IMR-90 (cell line): ENCODE measurements around the gene OSTM1. TPM values are rescaled to one million over a fixed set of nuclear protein-coding genes. Genes with fewer than 3 reads are reported as not detected.
"Not testable (repeated sequence)": the region's sequence is repeated elsewhere in the genome, so short reads cannot be mapped to it uniquely, and the experiment has no call there.

Experiments used
- ATAC-seq: fragments of 200-7000 bp; cut with Tn5 transposase; 2 replicates; pipeline ENCODE4 v1.9.1; 2020; ENCODE audit warnings: low read depth, mild to moderate bottlenecking, moderate library complexity
- BruUV-seq: library from RNA; stranded (reverse); fragments of 400-500 nt; replicated peaks from 2 replicates; lab custom pipeline; 2021; lab: Mats Ljungman, UMichigan
- CTCF ChIA-PET: fragments of 300-600 bp; formaldehyde crosslinking; extraction: SDS; loops from one replicate; lab custom pipeline; 2021; ENCODE audit warnings: antibody characterized with exemption; lab: Yijun Ruan, JAX
- POLR2A ChIA-PET: fragments of 300-600 bp; sonication (Branson Sonifier 250); formaldehyde crosslinking; loops from one replicate; lab custom pipeline; 2022; ENCODE audit warnings: antibody characterized with exemption; ENCODE audit not compliant: unreplicated experiment; lab: Charles Lee
- DNase-seq: peaks from one replicate; pipeline ENCODE4 v3.0.0; 2013
- H2AFZ ChIP-seq: replicated peaks from 2 replicates; pipeline ENCODE3; 2013; ENCODE audit warnings: low read length, mild to moderate bottlenecking; ENCODE audit not compliant: poor library complexity
- H2AK5ac ChIP-seq: 2 replicates; pipeline ENCODE4 v1.6.1; 2013; ENCODE audit warnings: low read depth, low read length, inconsistent platforms
- H2AK9ac ChIP-seq: replicated peaks from 2 replicates; pipeline ENCODE3; 2013; ENCODE audit warnings: mild to moderate bottlenecking, low read depth, low read length, moderate library complexity; ENCODE audit not compliant: poor library complexity
- H2BK120ac ChIP-seq: 2 replicates; pipeline ENCODE4 v1.6.1; 2013; ENCODE audit warnings: low read depth, low read length, inconsistent platforms
- H2BK15ac ChIP-seq: 3 replicates; pipeline ENCODE4 v1.6.1; 2013; ENCODE audit warnings: low read depth, low read length, inconsistent platforms
- H2BK20ac ChIP-seq: 2 replicates; pipeline ENCODE4 v1.6.1; 2013; ENCODE audit warnings: low read depth, mild to moderate bottlenecking, inconsistent platforms, low read length, moderate library complexity
- H2BK5ac ChIP-seq: 2 replicates; pipeline ENCODE4 v1.6.1; 2013; ENCODE audit warnings: mild to moderate bottlenecking, low read depth, low read length, inconsistent platforms; ENCODE audit not compliant: poor library complexity, severe bottlenecking
- H3K14ac ChIP-seq: replicated peaks from 2 replicates; pipeline ENCODE4 v1.6.1; 2013; ENCODE audit warnings: low read depth, low read length, inconsistent platforms
- H3K18ac ChIP-seq: 2 replicates; pipeline ENCODE4 v1.6.1; 2013; ENCODE audit warnings: low read depth, low read length, control low read depth
- H3K23ac ChIP-seq: 2 replicates; pipeline ENCODE4 v1.6.1; 2013; ENCODE audit warnings: low read depth, low read length, inconsistent platforms
- H3K27ac ChIP-seq: 2 replicates; pipeline ENCODE4 v1.5.1; 2013; ENCODE audit warnings: mild to moderate bottlenecking, control low read depth, low read length; ENCODE audit not compliant: insufficient read depth
- H3K27me3 ChIP-seq: 2 replicates; pipeline ENCODE4 v1.6.1; 2013; ENCODE audit warnings: low read length; ENCODE audit not compliant: control insufficient read depth, insufficient read depth
- H3K36me3 ChIP-seq: 2 replicates; pipeline ENCODE4 v1.6.1; 2013; ENCODE audit warnings: low read length, mixed read lengths; ENCODE audit not compliant: control insufficient read depth, insufficient read depth
- H3K4ac ChIP-seq: 2 replicates; pipeline ENCODE4 v1.6.1; 2013; ENCODE audit warnings: low read depth, low read length, inconsistent platforms
- H3K4me1 ChIP-seq: 2 replicates; pipeline ENCODE4 v1.6.1; 2013; ENCODE audit warnings: low read length, mixed read lengths; ENCODE audit not compliant: control insufficient read depth, insufficient read depth
- H3K4me2 ChIP-seq: 2 replicates; pipeline ENCODE4 v1.6.1; 2013; ENCODE audit warnings: low read depth, mild to moderate bottlenecking, control low read depth, low read length, moderate library complexity
- H3K4me3 ChIP-seq: 2 replicates; pipeline ENCODE4 v1.5.1; 2013; ENCODE audit warnings: low read depth, mild to moderate bottlenecking, control low read depth, low read length, moderate library complexity; ENCODE audit not compliant: insufficient read depth
- H3K56ac ChIP-seq: 2 replicates; pipeline ENCODE4 v1.6.1; 2013; ENCODE audit warnings: low read length, inconsistent platforms; ENCODE audit not compliant: insufficient read depth; ENCODE audit errors: extremely low read depth
- H3K79me1 ChIP-seq, 2 experiments: 2 replicates each; pipeline ENCODE4 v1.6.1; 2013; ENCODE audit warnings: low read length in 2 of 2, inconsistent platforms in 1 of 2, low read depth in 1 of 2
- H3K9ac ChIP-seq: 2 replicates; pipeline ENCODE4 v1.6.1; 2013; ENCODE audit warnings: low read depth, low read length, control low read depth
- H3K9me1 ChIP-seq: 2 replicates; pipeline ENCODE4 v1.6.1; 2013; ENCODE audit warnings: low read length, inconsistent platforms; ENCODE audit not compliant: insufficient read depth
- H3K9me3 ChIP-seq: 2 replicates; pipeline ENCODE4 v1.6.1; 2013; ENCODE audit warnings: low read length; ENCODE audit not compliant: control insufficient read depth, insufficient read depth
- H4K20me1 ChIP-seq: 2 replicates; pipeline ENCODE4 v1.6.1; 2013; ENCODE audit warnings: low read length, inconsistent platforms; ENCODE audit not compliant: insufficient read depth
- H4K5ac ChIP-seq: 2 replicates; pipeline ENCODE4 v1.6.1; 2013; ENCODE audit warnings: mild to moderate bottlenecking, low read depth, low read length, control low read depth
- H4K8ac ChIP-seq, 2 experiments: 2 replicates each; pipeline ENCODE4 v1.6.1; 2013; ENCODE audit warnings: low read depth in 2 of 2, low read length in 2 of 2, control low read depth in 1 of 2, inconsistent platforms in 1 of 2
- H4K91ac ChIP-seq: 2 replicates; pipeline ENCODE4 v1.6.1; 2013; ENCODE audit warnings: low read depth, low read length, inconsistent platforms; ENCODE audit not compliant: insufficient read depth
- CHD1 ChIP-seq: IDR thresholded peaks from 2 replicates; pipeline ENCODE4 v1.6.1; 2012; ENCODE audit warnings: low read depth, low read length, improper control_type of control experiment
- MXI1 ChIP-seq: IDR thresholded peaks from 2 replicates; pipeline ENCODE4 v1.6.1; 2012; ENCODE audit warnings: low read depth, mild to moderate bottlenecking, low read length, moderate library complexity, borderline replicate concordance
- NFE2L2 ChIP-seq: fragments of 150-350 bp; IDR thresholded peaks from 2 replicates; pipeline ENCODE4 v1.6.1; 2016; ENCODE audit warnings: low read depth, mild to moderate bottlenecking, low read length
- POLR2A ChIP-seq: IDR thresholded peaks from 2 replicates; pipeline ENCODE4 v1.6.1; 2012; ENCODE audit warnings: mild to moderate bottlenecking, low read depth, low read length
- RCOR1 ChIP-seq: IDR thresholded peaks from 2 replicates; pipeline ENCODE4 v1.6.1; 2012; ENCODE audit warnings: mild to moderate bottlenecking, low read length, improper control_type of control experiment; ENCODE audit not compliant: insufficient replicate concordance
- RFX5 ChIP-seq: IDR thresholded peaks from 2 replicates; pipeline ENCODE4 v1.8.0; 2012; ENCODE audit warnings: low read depth, mild to moderate bottlenecking, low read length, moderate library complexity
- WGBS, 2 experiments: methylation state at CpG; one replicate each; pipeline versions ENCODE4 v1.1.5 to v1.1.7; 2013; ENCODE audit warnings: missing lambda C conversion rate in 2 of 2; ENCODE audit not compliant: insufficient read length in 1 of 2; ENCODE audit errors: extremely low coverage in 2 of 2; 5-methylcytosine and 5-hydroxymethylcytosine counted together
- dilution Hi-C: fragments of 300-500 bp; cut with HindIII; formaldehyde crosslinking; loops from one replicate; pipeline ENCODE4 v1.14.3; 2018; ENCODE audit warnings: low sequenced_read_pairs; ENCODE audit not compliant: unreplicated experiment
- in situ Hi-C: fragments of 300-500 bp; cut with MboI; formaldehyde crosslinking; loops from 3 replicates; pipeline ENCODE4 v1.14.3; 2019; ENCODE audit warnings: low sequenced_read_pairs, inconsistent platforms, mixed read lengths
- intact Hi-C: fragments of 100-400 bp; cut with micrococcal nuclease; formaldehyde crosslinking; loops from 2 replicates; pipeline ENCODE4 v1.10.0; 2022
- polyA plus RNA-seq, 3 experiments: library from polyadenylated mRNA; depleted of rRNA; stranded (reverse); fragments of >200 nt; gene quantifications; 2 replicates each; pipeline ENCODE4 v1.2.3, GENCODE V29; 2012; ENCODE audit warnings: low replicate concordance in 1 of 3
- total RNA-seq: library from RNA; depleted of rRNA; stranded (reverse); fragments of >200 nt; gene quantifications from 2 replicates; pipeline ENCODE4 v1.2.3, GENCODE V29; 2012

Gene OSTM1
- total and polyA plus RNA-seq, 2 of the 4 experiments (the other 2 are of a cell fraction): 8.0 to 24.7 TPM

DNA sequence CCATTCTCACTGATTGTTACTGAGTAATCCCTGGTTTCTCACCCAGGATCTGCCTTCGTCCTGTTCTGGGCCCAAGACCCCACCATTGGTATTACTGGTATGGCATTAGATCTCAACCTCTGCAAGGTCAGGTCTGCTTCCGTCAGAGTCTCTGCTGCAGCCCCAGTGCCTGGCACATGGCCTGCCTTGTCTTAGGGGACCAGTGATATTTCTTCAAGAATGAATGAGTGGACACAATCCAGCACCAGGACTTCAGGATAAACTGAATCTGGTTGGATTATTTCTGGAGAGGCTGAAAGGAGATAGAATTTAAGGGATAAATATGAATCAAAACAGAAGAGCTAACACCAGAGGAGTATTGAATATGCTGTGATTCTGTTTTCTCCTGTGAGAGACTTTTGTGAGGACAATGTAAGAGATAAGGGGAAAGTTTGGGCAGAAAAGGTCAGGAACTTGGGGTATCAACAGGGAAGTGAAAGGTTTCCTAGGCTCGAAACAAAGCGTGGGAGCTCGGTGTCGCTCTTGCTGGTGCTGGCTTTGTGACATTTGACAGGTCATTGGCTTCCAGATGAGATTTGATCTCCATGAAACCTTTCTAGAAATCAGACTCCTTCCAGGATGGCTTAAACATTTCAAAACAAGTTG lies 53.9 kb downstream of the OSTM1 start:
- 80% methylated on average over 5 of the region's 6 CpGs; no CpG with 5 or more reads in 1 of the 2 experiments for WGBS, 2 experiments
- H2AK5ac ChIP-seq: no peak overlapping the region
- H3K9me3 ChIP-seq: no peaks in the 10 kb centered on the region
- no TSS peak for BruUV-seq
- DNase-seq (no peak), ATAC-seq (no peak)
- no peak overlapping the region for H3K23ac ChIP-seq
- H2BK5ac ChIP-seq: no peak overlapping the region
- H2BK120ac ChIP-seq: no peak overlapping the region
- dilution Hi-C loops (no loop called here), in situ Hi-C loops (no loop called here), intact Hi-C loops (no loop called here)
- no peak overlapping the region for H3K14ac ChIP-seq
- no peaks in the 10 kb centered on the region for H3K36me3 ChIP-seq
- H3K4me3 ChIP-seq: no peak overlapping the region
- H3K4me1 ChIP-seq: no peaks in the 10 kb centered on the region
- CTCF ChIA-PET: no interaction called here
- no peaks in the 10 kb centered on the region for H3K79me1 ChIP-seq
- H2AK9ac ChIP-seq: no peak overlapping the region
- H2AFZ ChIP-seq: no peak overlapping the region
- no peak overlapping the region for H3K18ac ChIP-seq
- no peak overlapping the region for H4K5ac ChIP-seq
- H3K27ac ChIP-seq: no peak overlapping the region
- no peak overlapping the region for H3K56ac ChIP-seq
- POLR2A ChIA-PET: no interaction called here
- TF ChIP-seq CHD1: no peak
- TF ChIP-seq RFX5: no peak
- TF ChIP-seq POLR2A: no peak
- no peak for TF ChIP-seq NFE2L2
- TF ChIP-seq RCOR1: no peak
- TF ChIP-seq MXI1: no peak
- no peak overlapping the region for H3K4ac ChIP-seq
- no peaks in the 10 kb centered on the region for H4K20me1 ChIP-seq
- no peak overlapping the region for H2BK20ac ChIP-seq
- H3K9ac ChIP-seq: no peak overlapping the region
- no peak overlapping the region for H2BK15ac ChIP-seq
- H3K9me1 ChIP-seq: no peaks in the 10 kb centered on the region
- no peak overlapping the region for H4K8ac ChIP-seq
- peaks cover under 1% of the 10 kb centered on the region; the same call in 1 of the 2 replicates for H3K27me3 ChIP-seq
- H3K4me2 ChIP-seq: no peak overlapping the region
- H4K91ac ChIP-seq: no peak overlapping the region

DNA sequence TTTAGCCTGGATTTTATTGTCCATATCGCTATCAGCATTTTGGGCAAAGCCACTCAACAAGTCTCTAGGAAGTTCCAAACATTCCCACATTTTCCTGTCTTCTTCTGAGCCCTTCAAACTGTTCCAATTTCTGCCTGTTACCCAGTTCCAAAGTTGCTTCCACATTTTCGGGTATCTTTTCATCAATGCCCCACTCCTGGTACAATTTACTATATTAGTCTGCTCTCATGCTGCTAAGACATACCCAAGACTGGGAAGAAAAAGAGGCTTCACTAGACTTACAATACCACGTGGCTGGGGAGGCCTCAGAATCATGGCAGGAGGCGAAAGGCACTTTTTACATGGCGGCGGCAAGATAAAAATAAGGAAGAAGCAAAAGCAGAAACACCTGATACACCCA lies 58.3 kb downstream of the OSTM1 start:
- DNase-seq, H2BK15ac ChIP-seq, H3K9me3 ChIP-seq, ATAC-seq, H2BK5ac ChIP-seq, H3K4me3 ChIP-seq, BruUV-seq, H3K56ac ChIP-seq, H3K36me3 ChIP-seq, H3K23ac ChIP-seq, H3K4ac ChIP-seq, dilution Hi-C loops, H3K14ac ChIP-seq, POLR2A ChIA-PET, H2AFZ ChIP-seq, H3K27ac ChIP-seq, H4K8ac ChIP-seq, H4K5ac ChIP-seq, H3K18ac ChIP-seq, H2BK120ac ChIP-seq, intact Hi-C loops, H3K9ac ChIP-seq, H2AK9ac ChIP-seq, H2BK20ac ChIP-seq, H3K4me2 ChIP-seq, H3K79me1 ChIP-seq, H3K27me3 ChIP-seq, H2AK5ac ChIP-seq, H3K4me1 ChIP-seq, H4K20me1 ChIP-seq, in situ Hi-C loops, CTCF ChIA-PET, H4K91ac ChIP-seq, H3K9me1 ChIP-seq: not testable (repeated sequence)
- 75% methylated on average over 1 of the region's 6 CpGs; no CpG with 5 or more reads in 1 of the 2 experiments for WGBS, 2 experiments
